Activated CD4-positive, alpha-beta T cell treated with anti-CD3 and anti-CD28 coated beads, Interleukin-2, amount 10 ng/mL, durations not matched to agents 24 days and 14 days (primary cell): ENCODE measurements around the gene ALK. TPM values are rescaled to one million over a fixed set of nuclear protein-coding genes. Genes with fewer than 3 reads are reported as not detected.

Source experiments
- DNase-seq: peaks from one replicate; pipeline ENCODE4 v3.0.0; 2022
- H3K27ac Mint-ChIP-seq: one replicate; pipeline ENCODE4 v1.8.0; 2022; ENCODE audit warnings: mild to moderate bottlenecking, mixed read lengths
- H3K27me3 Mint-ChIP-seq: one replicate; pipeline ENCODE4 v1.8.0; 2022; ENCODE audit warnings: mixed read lengths
- H3K36me3 Mint-ChIP-seq: one replicate; pipeline ENCODE4 v1.8.0; 2022; ENCODE audit warnings: low read depth, mild to moderate bottlenecking, mixed read lengths
- H3K4me1 Mint-ChIP-seq: one replicate; pipeline ENCODE4 v1.8.0; 2021; ENCODE audit warnings: mixed read lengths
- H3K4me3 Mint-ChIP-seq: one replicate; pipeline ENCODE4 v1.8.0; 2022; ENCODE audit warnings: mild to moderate bottlenecking, moderate library complexity, mixed read lengths
- H3K9me3 Mint-ChIP-seq: one replicate; pipeline ENCODE4 v1.8.0; 2021; ENCODE audit warnings: mixed read lengths
- intact Hi-C: fragments of 100-400 bp; cut with micrococcal nuclease; formaldehyde crosslinking; loops from one replicate; pipeline ENCODE4 v1.15.1; 2023
- total RNA-seq: library from RNA; stranded (reverse); gene quantifications from 2 replicates; pipeline ENCODE4 v1.2.3, GENCODE V29; 2022

The ALK gene
- total RNA-seq, 1 donor from 2014 or later = not detected

DNA sequence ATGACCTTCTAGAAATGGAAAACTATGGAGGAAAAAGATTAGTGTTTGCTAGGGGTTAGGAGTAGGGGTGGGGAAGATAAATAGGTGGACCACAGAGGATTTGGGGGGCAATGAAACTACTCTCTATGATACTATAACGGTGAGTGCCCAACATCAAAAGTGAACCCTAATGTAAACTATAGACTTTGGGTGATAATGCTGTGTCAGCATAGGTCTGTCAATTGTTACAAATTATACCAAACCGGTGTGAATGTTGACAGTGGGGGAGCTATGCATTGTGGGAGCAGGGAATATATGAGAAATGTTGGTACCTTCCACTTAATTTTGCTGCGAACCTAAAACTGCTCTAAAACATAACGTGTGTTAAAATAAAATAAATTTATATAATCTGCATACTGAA, 180.3 kb downstream of the ALK start:
- Mint-ChIP-seq H3K27ac (no peak overlapping the region), H3K27me3 (peaks cover 2% of the 10 kb centered on the region), H3K4me3 (no peak overlapping the region), H3K36me3 (no peaks in the 10 kb centered on the region), H3K4me1 (no peaks in the 10 kb centered on the region), H3K9me3 (no peaks in the 10 kb centered on the region)
- intact Hi-C loops = no loop called here
- DNase-seq = no peak

DNA sequence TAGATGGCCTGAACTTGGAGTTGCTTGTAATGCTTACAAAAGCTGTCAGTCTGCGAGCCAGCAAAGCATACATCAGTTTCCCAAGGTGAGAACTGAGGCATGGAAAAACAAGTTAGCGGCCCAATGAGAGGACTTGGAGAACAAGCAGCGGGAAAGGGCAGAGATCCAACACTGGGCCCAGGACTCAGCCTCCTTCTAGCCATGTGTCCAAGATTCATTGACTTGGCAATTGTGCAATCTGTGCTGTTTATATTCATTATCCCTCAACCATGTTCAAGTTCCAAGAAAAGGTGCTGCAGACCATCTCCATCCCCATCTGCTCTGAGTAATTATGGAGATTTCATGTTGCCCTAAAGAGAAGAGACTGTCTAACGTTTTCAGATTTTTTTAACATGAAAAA, 187.4 kb downstream of the ALK start:
- Mint-ChIP-seq H3K36me3 (no peaks in the 10 kb centered on the region), H3K27ac (no peak overlapping the region), H3K4me1 (no peaks in the 10 kb centered on the region), H3K9me3 (no peaks in the 10 kb centered on the region), H3K27me3 (peaks cover 2% of the 10 kb centered on the region), H3K4me3 (no peak overlapping the region)
- intact Hi-C loops = no loop called here
- DNase-seq = no peak

DNA sequence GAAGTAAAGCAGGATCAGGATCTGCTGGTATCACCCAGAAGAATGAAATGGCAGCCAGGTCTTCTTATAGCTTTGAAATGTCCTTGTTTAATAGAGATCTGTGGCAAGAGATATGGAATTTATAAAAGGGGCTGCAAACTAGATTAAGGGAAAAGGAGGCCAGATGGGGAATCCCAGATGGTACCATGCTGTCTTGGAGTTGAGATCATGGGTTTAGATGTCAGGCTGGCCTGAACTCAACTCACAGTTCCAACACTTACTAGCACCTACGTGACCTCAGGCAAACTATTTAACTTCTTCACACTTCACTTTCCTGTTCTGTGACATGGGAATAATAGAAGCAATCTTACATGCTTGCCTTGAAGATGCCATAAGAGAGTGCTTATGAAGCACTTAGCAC, 188.2 kb downstream of the ALK start:
- intact Hi-C loops = no loop called here
- no peak for DNase-seq
- H3K27me3 Mint-ChIP-seq = peaks cover 2% of the 10 kb centered on the region
- H3K27ac Mint-ChIP-seq = no peak overlapping the region
- H3K9me3 Mint-ChIP-seq = no peaks in the 10 kb centered on the region
- no peak overlapping the region for H3K4me3 Mint-ChIP-seq
- no peaks in the 10 kb centered on the region for H3K4me1 Mint-ChIP-seq
- H3K36me3 Mint-ChIP-seq = no peaks in the 10 kb centered on the region

DNA sequence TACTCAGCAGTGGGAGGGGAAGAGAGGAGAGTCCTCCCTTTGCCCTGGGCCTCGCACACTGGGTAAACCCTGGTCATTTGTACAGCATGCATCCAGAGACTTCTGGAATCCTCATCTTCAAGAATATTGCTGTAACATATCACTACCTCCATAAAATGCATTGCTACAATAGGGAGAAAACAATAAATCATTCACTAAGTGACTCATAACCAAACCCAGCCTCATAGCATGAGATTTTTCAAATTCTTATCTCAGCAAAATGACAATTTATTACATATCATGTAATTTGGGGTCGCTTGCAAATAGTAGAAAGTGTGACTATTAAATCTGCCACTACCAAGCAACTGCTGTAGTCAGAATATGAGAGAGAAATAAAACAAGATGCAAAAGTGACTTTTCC, 189.4 kb downstream of the ALK start:
- H3K9me3 Mint-ChIP-seq = no peaks in the 10 kb centered on the region
- no peak for DNase-seq
- H3K36me3 Mint-ChIP-seq = no peaks in the 10 kb centered on the region
- no peak overlapping the region for H3K27ac Mint-ChIP-seq
- H3K4me1 Mint-ChIP-seq = no peaks in the 10 kb centered on the region
- intact Hi-C loops = no loop called here
- H3K4me3 Mint-ChIP-seq = no peak overlapping the region
- H3K27me3 Mint-ChIP-seq = peaks cover 2% of the 10 kb centered on the region

DNA sequence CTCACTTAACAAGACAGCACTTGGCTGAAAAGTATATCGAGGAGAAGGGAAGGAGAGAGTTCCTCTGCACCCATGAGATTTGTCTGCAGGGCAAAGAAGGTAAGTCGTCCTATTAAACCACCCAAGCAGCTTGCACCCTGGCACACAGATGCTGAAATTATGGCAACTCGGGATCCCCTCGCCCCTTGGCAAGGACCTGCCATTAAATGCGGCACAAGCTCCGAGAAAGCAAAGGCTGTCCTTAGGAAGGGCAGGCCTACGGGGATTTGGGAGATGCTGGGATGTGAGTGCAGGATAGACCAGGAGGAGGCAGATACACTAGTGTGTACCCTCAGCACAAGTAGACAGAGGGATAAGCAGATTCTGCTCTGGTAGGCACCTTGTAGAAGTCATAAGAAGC, 191.5 kb downstream of the ALK start:
- DNase-seq = no peak
- Mint-ChIP-seq H3K27me3 (peaks cover 4% of the 10 kb centered on the region), H3K27ac (no peak overlapping the region), H3K4me1 (no peaks in the 10 kb centered on the region), H3K4me3 (no peak overlapping the region), H3K9me3 (no peaks in the 10 kb centered on the region), H3K36me3 (no peaks in the 10 kb centered on the region)
- intact Hi-C loops = no loop called here

DNA sequence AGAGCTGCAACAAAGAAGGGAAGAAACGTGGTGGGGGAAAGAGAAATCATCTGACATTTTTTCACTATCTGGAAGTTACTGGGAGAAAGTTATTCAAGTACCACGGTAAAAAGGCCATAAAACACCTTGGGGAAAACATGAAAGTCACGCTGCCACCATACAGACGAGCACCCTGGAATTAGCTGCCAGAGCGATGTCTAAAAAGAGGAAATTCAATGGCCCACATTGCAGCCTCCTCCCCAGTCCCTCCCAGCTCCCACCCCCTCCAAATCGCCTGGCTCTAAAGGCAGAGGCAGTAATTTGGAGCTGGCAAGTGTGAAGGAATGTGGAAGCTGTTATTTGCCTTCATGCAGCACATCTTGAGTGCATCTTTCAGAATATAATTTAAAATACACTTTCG, 192.0 kb downstream of the ALK start:
- intact Hi-C loops = no loop called here
- no peaks in the 10 kb centered on the region for H3K36me3 Mint-ChIP-seq
- H3K4me3 Mint-ChIP-seq = no peak overlapping the region
- H3K27ac Mint-ChIP-seq = no peak overlapping the region
- DNase-seq = no peak
- H3K27me3 Mint-ChIP-seq = peaks cover 4% of the 10 kb centered on the region
- no peaks in the 10 kb centered on the region for H3K4me1 Mint-ChIP-seq
- H3K9me3 Mint-ChIP-seq = no peaks in the 10 kb centered on the region

DNA sequence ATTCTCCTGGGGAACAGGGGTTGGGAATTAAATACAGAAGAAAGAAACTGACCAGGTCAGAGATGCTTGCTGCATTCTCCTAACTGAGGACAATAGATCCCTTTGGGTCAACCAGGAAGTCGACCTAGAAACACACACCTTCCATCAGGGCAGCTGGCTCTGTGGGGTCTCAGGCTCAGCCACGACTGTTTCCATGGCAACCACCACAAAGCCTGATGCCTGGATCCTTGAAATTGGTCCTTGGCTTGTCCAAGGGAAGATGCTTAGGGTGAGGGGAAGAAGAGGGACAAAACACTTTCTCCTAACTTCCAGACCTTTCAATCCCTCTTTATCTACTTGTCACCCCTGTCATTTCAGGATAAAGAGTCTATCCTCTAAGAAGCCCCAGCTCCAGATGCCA, 194.4 kb downstream of the ALK start:
- DNase-seq = no peak
- Mint-ChIP-seq H3K27me3 (peaks cover 4% of the 10 kb centered on the region), H3K36me3 (no peaks in the 10 kb centered on the region), H3K9me3 (no peaks in the 10 kb centered on the region), H3K4me3 (no peak overlapping the region), H3K27ac (no peak overlapping the region), H3K4me1 (no peaks in the 10 kb centered on the region)
- intact Hi-C loops = no loop called here

DNA sequence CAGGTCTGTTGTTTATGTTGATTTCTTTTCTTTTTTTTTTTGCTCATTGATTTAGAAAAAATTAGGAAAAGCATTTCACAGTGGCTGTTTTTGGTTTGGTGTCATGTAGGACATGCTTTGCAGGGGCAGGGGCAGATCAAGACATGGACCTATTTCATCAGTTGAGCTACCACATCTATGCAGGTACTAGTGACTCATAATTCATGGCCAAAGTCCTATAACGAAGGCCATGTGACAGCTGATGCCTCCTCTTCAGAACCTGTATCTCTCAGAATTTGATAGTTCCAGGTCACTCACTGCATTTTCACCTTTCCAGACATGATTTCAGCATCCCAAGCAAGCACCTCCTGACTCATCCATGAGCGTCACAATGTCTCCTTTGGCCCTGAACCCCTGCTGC, 195.8 kb downstream of the ALK start:
- no peaks in the 10 kb centered on the region for H3K36me3 Mint-ChIP-seq
- no peak for DNase-seq
- H3K4me3 Mint-ChIP-seq = no peak overlapping the region
- H3K4me1 Mint-ChIP-seq = no peaks in the 10 kb centered on the region
- intact Hi-C loops = no loop called here
- peaks cover 4% of the 10 kb centered on the region for H3K27me3 Mint-ChIP-seq
- H3K27ac Mint-ChIP-seq = no peak overlapping the region
- H3K9me3 Mint-ChIP-seq = no peaks in the 10 kb centered on the region

DNA sequence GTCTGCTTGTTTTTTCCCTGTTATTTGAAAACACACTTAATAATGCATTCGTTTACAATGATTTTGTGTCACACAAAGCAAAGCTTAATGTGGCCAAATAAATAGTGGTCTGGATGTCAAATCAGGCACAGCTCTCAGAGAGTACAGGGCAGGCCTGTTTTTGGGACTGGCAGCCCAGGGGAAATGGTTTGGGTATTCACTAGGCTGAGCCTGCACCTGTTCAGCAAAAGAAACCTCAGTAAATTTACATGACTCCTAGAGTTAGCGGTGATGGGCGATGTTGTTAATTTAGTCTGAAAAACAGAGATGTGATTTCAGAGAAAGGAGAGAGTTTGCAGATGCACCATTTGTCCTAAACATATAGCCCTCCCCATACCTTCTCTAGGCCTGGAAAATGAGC, 197.1 kb downstream of the ALK start:
- H3K4me3 Mint-ChIP-seq = no peak overlapping the region
- intact Hi-C loops = no loop called here

DNA sequence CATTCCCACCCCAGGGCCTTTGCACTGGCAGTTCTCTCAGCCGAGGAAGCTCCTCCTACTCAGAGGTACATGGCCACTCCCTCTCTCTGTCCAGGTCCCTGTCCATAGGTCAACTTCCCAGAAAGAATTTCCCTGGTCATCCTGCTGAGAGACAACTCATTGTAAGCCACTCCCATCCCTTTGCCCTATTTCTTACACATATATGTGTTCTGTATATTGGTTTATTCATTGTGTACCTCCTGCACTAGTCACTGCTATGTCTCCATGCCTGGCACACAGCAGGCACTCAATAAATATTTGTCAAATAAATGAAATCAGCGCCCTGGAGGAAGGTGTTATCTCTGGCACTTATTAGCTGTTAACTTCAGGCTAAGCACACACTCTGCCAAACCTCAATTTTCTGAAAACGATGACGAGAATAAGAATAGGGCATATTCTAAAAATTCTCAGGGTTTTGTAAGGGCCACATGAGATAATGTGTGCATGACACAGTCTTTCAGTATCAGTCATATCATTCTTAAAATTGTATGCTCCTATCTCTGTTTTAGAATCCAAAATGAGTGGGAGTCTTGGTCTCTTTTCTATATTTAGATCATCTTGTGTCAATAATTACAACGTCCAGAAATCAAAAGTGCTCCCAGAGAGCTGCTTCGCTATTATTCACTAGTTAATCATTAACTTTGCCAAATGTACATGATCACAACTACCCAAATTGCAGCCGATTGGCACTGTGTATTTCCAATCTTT, 198.0 kb downstream of the ALK start:
- H3K9me3 Mint-ChIP-seq = no peaks in the 10 kb centered on the region

More for the DNA sequence above, 197.1 kb downstream of the ALK start:
- no peak for DNase-seq
- Mint-ChIP-seq H3K27me3 (peaks cover 4% of the 10 kb centered on the region), H3K9me3 (no peaks in the 10 kb centered on the region), H3K36me3 (no peaks in the 10 kb centered on the region), H3K27ac (no peak overlapping the region), H3K4me1 (no peaks in the 10 kb centered on the region)

DNA sequence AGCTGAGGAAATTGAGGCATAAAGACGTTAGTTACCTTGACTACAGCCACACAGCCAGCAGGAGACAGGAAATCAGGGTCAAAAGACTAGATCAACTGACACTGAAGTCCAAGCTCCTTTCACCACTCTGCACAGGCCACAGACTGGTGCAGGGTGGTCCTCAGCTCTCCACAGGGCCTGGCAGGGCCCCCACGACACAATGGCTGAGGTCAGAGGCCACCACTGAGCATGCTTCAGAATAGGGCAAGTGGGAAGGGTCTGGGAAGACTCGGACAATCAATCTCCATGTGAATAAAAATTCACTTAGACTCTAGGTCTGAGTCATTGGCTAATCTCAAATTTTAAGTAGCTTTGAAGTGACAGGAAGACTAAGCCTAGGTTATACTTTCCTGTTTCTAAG, 201.7 kb downstream of the ALK start:
- Mint-ChIP-seq H3K27ac (no peak overlapping the region), H3K36me3 (no peaks in the 10 kb centered on the region), H3K27me3 (no peaks in the 10 kb centered on the region), H3K4me3 (no peak overlapping the region), H3K9me3 (no peaks in the 10 kb centered on the region), H3K4me1 (no peaks in the 10 kb centered on the region)
- intact Hi-C loops = no loop called here
- DNase-seq = no peak

More for the DNA sequence above, 198.0 kb downstream of the ALK start:
- Mint-ChIP-seq H3K4me3 (no peak overlapping the region), H3K4me1 (no peaks in the 10 kb centered on the region), H3K27me3 (peaks cover 2% of the 10 kb centered on the region), H3K27ac (no peak overlapping the region), H3K36me3 (no peaks in the 10 kb centered on the region)
- DNase-seq = no peak
- intact Hi-C loops = no loop called here

DNA sequence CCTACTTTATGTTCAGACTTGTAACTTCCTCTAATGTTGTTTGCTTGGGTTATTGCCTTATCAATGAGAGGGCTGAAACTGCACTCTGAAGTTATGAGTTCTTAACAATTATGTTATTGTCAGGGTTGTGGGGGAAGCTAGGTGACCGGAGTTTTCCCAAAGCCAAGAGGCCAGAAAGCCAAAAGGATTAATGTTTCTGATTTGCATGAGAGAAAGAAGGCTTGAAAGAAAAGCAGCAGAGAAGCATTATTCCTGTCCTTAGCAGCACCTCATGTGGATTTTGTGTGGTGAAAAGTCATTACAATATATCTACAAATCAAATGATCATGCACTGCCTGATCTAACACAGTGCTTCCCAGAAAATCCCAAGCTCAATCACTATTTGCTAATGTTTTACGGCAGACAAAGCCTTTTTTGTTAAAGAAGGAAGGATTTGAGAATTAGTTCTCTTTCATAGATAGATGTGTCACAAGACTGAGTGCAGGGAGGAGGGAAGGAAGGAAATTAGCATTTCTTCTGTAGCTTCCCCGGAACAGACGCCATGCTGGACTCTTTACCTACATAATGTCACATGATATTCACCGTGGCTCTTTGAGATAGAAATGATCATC, 203.2 kb downstream of the ALK start:
- Mint-ChIP-seq H3K27me3 (no peaks in the 10 kb centered on the region), H3K4me3 (no peak overlapping the region), H3K27ac (no peak overlapping the region), H3K4me1 (no peaks in the 10 kb centered on the region), H3K36me3 (no peaks in the 10 kb centered on the region), H3K9me3 (no peaks in the 10 kb centered on the region)
- DNase-seq = no peak
- intact Hi-C loops = no loop called here

DNA sequence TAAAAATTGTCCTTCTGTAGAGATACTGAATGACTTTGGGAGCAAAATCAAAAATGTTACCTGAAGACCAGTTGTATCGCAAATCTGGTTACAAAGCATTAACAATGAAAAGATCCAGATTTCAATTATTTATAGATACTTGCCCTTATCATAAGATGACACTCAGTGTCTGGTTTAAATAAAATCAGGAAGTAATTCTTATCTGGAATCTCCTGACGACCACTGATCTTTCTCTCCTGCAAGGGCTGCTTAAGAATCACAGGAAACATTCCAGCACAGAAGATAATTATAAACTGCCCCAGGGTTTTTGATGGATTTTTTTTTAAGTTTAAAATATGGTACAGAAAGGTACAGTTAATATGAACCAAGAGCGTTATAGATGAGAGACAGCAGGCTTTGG, 205.7 kb downstream of the ALK start:
- H3K36me3 Mint-ChIP-seq = no peaks in the 10 kb centered on the region
- no peaks in the 10 kb centered on the region for H3K27me3 Mint-ChIP-seq
- H3K9me3 Mint-ChIP-seq = no peaks in the 10 kb centered on the region
- H3K4me1 Mint-ChIP-seq = no peaks in the 10 kb centered on the region
- H3K4me3 Mint-ChIP-seq = no peak overlapping the region
- DNase-seq = no peak
- H3K27ac Mint-ChIP-seq = no peak overlapping the region
- intact Hi-C loops = no loop called here

DNA sequence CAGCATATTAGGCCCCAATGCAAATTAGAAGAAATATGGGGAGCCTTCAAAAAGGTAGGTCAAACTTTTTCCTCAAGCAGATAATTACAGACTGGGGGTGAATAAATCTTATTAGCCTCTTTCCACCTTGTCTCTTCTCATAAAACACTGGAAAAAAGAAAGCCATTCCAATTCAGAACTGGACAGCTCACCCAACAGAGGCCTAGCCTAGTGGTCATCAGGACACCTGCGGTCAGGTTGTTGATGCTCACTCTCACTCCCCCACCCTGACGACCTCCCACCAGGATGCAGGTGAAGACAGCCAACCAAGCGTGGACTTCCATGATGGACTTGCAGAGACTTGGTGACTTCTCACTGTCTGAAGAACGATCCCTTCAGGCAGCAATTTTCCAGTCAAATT, 207.1 kb downstream of the ALK start:
- no peak for DNase-seq
- no peaks in the 10 kb centered on the region for H3K4me1 Mint-ChIP-seq
- H3K27ac Mint-ChIP-seq = no peak overlapping the region
- H3K36me3 Mint-ChIP-seq = no peaks in the 10 kb centered on the region
- H3K9me3 Mint-ChIP-seq = no peaks in the 10 kb centered on the region
- no peaks in the 10 kb centered on the region for H3K27me3 Mint-ChIP-seq
- intact Hi-C loops = no loop called here
- H3K4me3 Mint-ChIP-seq = no peak overlapping the region

DNA sequence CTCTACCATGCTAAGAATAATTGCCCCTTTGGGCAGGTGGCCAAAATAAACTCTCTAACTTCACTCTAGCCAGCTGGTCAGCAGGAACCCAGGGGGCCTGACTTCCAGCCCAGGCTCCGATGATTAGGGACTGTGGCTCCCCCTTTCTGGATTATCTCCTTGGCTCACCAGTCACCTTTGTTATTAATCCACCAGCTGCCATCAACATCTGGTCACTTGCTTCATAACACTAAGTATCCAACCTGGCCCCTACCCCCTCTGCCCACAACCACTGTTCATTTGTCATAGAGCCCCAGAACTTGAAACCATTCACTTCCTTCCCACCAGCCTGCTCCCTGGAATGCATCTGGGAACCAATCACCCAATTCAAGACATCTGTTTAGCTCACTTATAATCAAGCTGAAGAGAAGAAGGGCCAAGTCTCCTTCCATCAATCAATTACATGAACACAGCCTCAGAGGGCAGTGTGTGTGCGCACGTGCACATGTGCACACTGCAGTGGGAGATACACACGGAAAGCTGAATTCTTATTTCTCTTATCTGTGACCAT, 215.1 kb downstream of the ALK start:
- H3K9me3 Mint-ChIP-seq = no peaks in the 10 kb centered on the region
- no peak overlapping the region for H3K4me3 Mint-ChIP-seq
- peaks cover 6% of the 10 kb centered on the region for H3K27me3 Mint-ChIP-seq
- no peaks in the 10 kb centered on the region for H3K36me3 Mint-ChIP-seq
- H3K27ac Mint-ChIP-seq = no peak overlapping the region
- DNase-seq = no peak
- intact Hi-C loops = no loop called here
- no peaks in the 10 kb centered on the region for H3K4me1 Mint-ChIP-seq
